ENCODE data around the gene CDH8.

CDH8 gene

GRCh38 chr16:62029947-62030346, 6.3 kb downstream of the CDH8 start:
- no peak for FAIRE-seq

GRCh38 chr16:62022688-62023087, 13.6 kb downstream of the CDH8 start:
- FAIRE-seq: no peak

- FAIRE-seq: no peak
These were observed 15.1 kb downstream of the CDH8 start for GRCh38 chr16:62021161-62021581.

- no peak for FAIRE-seq
These were observed 15.6 kb downstream of the CDH8 start for GRCh38 chr16:62020681-62021080.

GRCh38 chr16:62019851-62020250, 16.4 kb downstream of the CDH8 start:
- FAIRE-seq: no peak

GRCh38 chr16:62018301-62019060, 17.8 kb downstream of the CDH8 start:
- no peak for FAIRE-seq

- no peak for FAIRE-seq
These were observed 21.8 kb downstream of the CDH8 start for GRCh38 chr16:62014319-62014923.

- FAIRE-seq: no peak
These were observed 26.1 kb downstream of the CDH8 start for GRCh38 chr16:62010186-62010585.

GRCh38 chr16:61998460-61998859, 37.8 kb downstream of the CDH8 start:
- FAIRE-seq: no peak

- no peak for FAIRE-seq
These were observed 43.1 kb downstream of the CDH8 start for GRCh38 chr16:61993108-61993507.

- FAIRE-seq: no peak
These were observed 48.7 kb downstream of the CDH8 start for GRCh38 chr16:61987474-61988012.

GRCh38 chr16:61969077-61969382, 67.2 kb downstream of the CDH8 start:
- FAIRE-seq: no peak

GRCh38 chr16:61968242-61969076, 67.8 kb downstream of the CDH8 start:
- no peak for FAIRE-seq

- no peak for FAIRE-seq
These were observed 79.0 kb downstream of the CDH8 start for GRCh38 chr16:61957075-61957855.

GRCh38 chr16:61952841-61953240, 83.4 kb downstream of the CDH8 start:
- no peak for FAIRE-seq

- FAIRE-seq: no peak
These were observed 87.8 kb downstream of the CDH8 start for GRCh38 chr16:61948414-61948813.

- no peak for FAIRE-seq
These were observed 90.2 kb downstream of the CDH8 start for GRCh38 chr16:61946019-61946418.

- no peak for FAIRE-seq
These were observed 90.7 kb downstream of the CDH8 start for GRCh38 chr16:61945511-61945910.

- no peak for FAIRE-seq
These were observed 92.2 kb downstream of the CDH8 start for GRCh38 chr16:61944004-61944403.

GRCh38 chr16:61940611-61941010, 95.6 kb downstream of the CDH8 start:
- FAIRE-seq: no peak

- no peak for FAIRE-seq
These were observed 98.6 kb downstream of the CDH8 start for GRCh38 chr16:61937646-61938045.

- FAIRE-seq: no peak
These were observed 99.7 kb downstream of the CDH8 start for GRCh38 chr16:61936522-61936921.

- no peak for FAIRE-seq
These were observed 101.6 kb downstream of the CDH8 start for GRCh38 chr16:61934601-61935000.
